Lower lobe of right lung (tissue), 2 donors: ENCODE measurements around the gene MTG2. TPM values are rescaled to one million over a fixed set of nuclear protein-coding genes. Genes with fewer than 3 reads are reported as not detected.

Source experiments
- ATAC-seq, 2 donors: fragments of 200-7000 bp; cut with Tn5 transposase; one replicate each; pipeline ENCODE4 v1.9.1; 2020 to 2022; ENCODE audit warnings: mild to moderate bottlenecking in 2 of 2, moderate library complexity in 2 of 2
- DNase-seq: peaks from one replicate; pipeline ENCODE4 v3.0.0-alpha.2; 2020
- H3K27ac ChIP-seq: fragments of 200-600 bp; one replicate; pipeline ENCODE4 v1.8.0; 2022
- H3K27me3 ChIP-seq: fragments of 200-600 bp; one replicate; pipeline ENCODE4 v1.8.0; 2022; ENCODE audit warnings: low read depth
- H3K36me3 ChIP-seq: fragments of 200-600 bp; one replicate; pipeline ENCODE4 v1.8.0; 2022; ENCODE audit warnings: mild to moderate bottlenecking
- H3K4me1 ChIP-seq: fragments of 200-600 bp; one replicate; pipeline ENCODE4 v1.8.0; 2022
- H3K4me3 ChIP-seq: fragments of 200-600 bp; one replicate; pipeline ENCODE4 v1.8.0; 2022; ENCODE audit warnings: mild to moderate bottlenecking
- H3K9me3 ChIP-seq: fragments of 200-600 bp; one replicate; pipeline ENCODE4 v1.8.0; 2022
- intact Hi-C: fragments of 100-400 bp; cut with DNase I; formaldehyde crosslinking; loops from one replicate; pipeline ENCODE4 v1.11.0; 2022
- total RNA-seq: library from RNA; stranded (reverse); fragmentation: NEBNext Ultra II Directional; extraction: Animal tissue kit (Norgen Biotek cat#: 25700); gene quantifications from one replicate; pipeline ENCODE4 v1.2.1, GENCODE V29; 2021
- TF ChIP-seq, protein P1 (sequence below): fragments of 200-600 bp; IDR thresholded peaks from one replicate; pipeline ENCODE4 v1.8.0; 2022; ENCODE audit warnings: antibody characterized with exemption, mild to moderate bottlenecking
- donor health status: DM: no; HTN: yes; CAD: no; lungs with severe emphysema.

MTG2 gene
- total RNA-seq, 1 donor from 2014 or later: 27.1 TPM

- DNase-seq (no peak), ATAC-seq (no peak)
- TF ChIP-seq, protein P1, sequence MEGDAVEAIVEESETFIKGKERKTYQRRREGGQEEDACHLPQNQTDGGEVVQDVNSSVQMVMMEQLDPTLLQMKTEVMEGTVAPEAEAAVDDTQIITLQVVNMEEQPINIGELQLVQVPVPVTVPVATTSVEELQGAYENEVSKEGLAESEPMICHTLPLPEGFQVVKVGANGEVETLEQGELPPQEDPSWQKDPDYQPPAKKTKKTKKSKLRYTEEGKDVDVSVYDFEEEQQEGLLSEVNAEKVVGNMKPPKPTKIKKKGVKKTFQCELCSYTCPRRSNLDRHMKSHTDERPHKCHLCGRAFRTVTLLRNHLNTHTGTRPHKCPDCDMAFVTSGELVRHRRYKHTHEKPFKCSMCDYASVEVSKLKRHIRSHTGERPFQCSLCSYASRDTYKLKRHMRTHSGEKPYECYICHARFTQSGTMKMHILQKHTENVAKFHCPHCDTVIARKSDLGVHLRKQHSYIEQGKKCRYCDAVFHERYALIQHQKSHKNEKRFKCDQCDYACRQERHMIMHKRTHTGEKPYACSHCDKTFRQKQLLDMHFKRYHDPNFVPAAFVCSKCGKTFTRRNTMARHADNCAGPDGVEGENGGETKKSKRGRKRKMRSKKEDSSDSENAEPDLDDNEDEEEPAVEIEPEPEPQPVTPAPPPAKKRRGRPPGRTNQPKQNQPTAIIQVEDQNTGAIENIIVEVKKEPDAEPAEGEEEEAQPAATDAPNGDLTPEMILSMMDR: no peak
- H3K27ac ChIP-seq: no peak overlapping the region
- H3K27me3 ChIP-seq: no peaks in the 10 kb centered on the region
- H3K4me3 ChIP-seq: no peak overlapping the region
- H3K9me3 ChIP-seq: no peaks in the 10 kb centered on the region
- peaks cover 42% of the 10 kb centered on the region for H3K36me3 ChIP-seq
- intact Hi-C loops: no loop called here
- H3K4me1 ChIP-seq: peaks cover 10% of the 10 kb centered on the region
These were observed 24.3 kb upstream of the MTG2 start for GRCh38 chr20:62158541-62158940.

GRCh38 chr20:62159052-62159451 lies 23.8 kb upstream of the MTG2 start:
- intact Hi-C loops: no loop called here
- DNase-seq (no peak), ATAC-seq (no peak)
- Histone ChIP-seq H3K4me1 (peaks cover 10% of the 10 kb centered on the region), H3K9me3 (no peaks in the 10 kb centered on the region), H3K27me3 (no peaks in the 10 kb centered on the region), H3K27ac (no peak overlapping the region), H3K36me3 (peaks cover 47% of the 10 kb centered on the region), H3K4me3 (no peak overlapping the region)
- TF ChIP-seq, protein P1: no peak

- no peaks in the 10 kb centered on the region for H3K27me3 ChIP-seq
- no peak overlapping the region for H3K4me3 ChIP-seq
- no peak for DNase-seq
- no peak for ATAC-seq
- intact Hi-C loops: no loop called here
- peaks cover 10% of the 10 kb centered on the region for H3K4me1 ChIP-seq
- no peaks in the 10 kb centered on the region for H3K9me3 ChIP-seq
- TF ChIP-seq, protein P1: no peak
- H3K27ac ChIP-seq: no peak overlapping the region
- peaks cover 55% of the 10 kb centered on the region for H3K36me3 ChIP-seq
These were observed 23.0 kb upstream of the MTG2 start for GRCh38 chr20:62159839-62160238.

DNA sequence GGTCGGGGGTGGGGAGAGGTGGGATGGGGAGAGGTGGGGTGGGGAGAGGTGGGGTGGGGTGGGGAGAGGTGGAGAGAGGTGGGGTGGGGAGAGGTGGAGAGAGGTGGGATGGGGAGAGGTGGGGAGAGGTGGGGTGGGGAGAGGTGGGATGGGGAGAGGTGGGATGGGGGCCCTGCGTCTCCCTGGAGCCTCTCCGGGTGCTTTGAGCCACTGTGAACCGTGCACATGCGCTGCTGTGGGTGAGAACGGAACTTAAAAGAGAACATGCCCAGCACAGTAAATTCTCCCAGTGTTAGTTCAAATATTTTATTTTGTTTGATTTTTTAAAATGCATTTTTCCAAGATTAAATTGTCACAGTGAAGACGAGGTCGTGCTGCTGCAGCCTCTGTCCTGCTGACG lies 22.6 kb upstream of the MTG2 start:
- H3K9me3 ChIP-seq: no peaks in the 10 kb centered on the region
- no peak overlapping the region for H3K27ac ChIP-seq
- H3K4me1 ChIP-seq: peaks cover 10% of the 10 kb centered on the region
- H3K36me3 ChIP-seq: peaks cover 59% of the 10 kb centered on the region
- no peak overlapping the region for H3K4me3 ChIP-seq
- TF ChIP-seq, protein P1: no peak
- no peaks in the 10 kb centered on the region for H3K27me3 ChIP-seq
- ATAC-seq (no peak), DNase-seq (no peak)
- intact Hi-C loops: no loop called here

DNA sequence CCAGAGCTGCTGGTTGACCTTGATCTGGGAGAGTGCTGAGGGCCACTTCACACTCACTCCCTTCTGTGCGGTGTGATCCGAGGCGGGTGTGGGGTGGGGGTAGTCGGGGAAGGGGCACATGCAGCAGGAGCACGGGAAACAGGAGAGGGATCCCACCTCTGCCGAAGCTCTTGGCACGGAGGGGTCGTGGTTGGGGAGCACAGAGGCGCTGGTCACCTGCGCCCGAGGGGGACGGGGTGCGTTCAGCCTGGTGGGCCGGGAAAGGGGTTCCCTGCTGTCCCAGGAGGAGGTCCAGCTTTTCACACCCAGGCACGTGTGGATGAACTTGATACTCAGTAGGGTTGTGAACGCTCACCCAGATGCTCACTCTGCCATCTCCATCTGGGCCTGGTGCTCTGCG lies 22.0 kb upstream of the MTG2 start:
- Histone ChIP-seq H3K36me3 (peaks cover 65% of the 10 kb centered on the region), H3K9me3 (no peaks in the 10 kb centered on the region), H3K27me3 (no peaks in the 10 kb centered on the region), H3K4me3 (no peak overlapping the region), H3K4me1 (peaks cover 10% of the 10 kb centered on the region), H3K27ac (no peak overlapping the region)
- ATAC-seq (no peak), DNase-seq (no peak)
- intact Hi-C loops: no loop called here
- TF ChIP-seq, protein P1: no peak

DNA sequence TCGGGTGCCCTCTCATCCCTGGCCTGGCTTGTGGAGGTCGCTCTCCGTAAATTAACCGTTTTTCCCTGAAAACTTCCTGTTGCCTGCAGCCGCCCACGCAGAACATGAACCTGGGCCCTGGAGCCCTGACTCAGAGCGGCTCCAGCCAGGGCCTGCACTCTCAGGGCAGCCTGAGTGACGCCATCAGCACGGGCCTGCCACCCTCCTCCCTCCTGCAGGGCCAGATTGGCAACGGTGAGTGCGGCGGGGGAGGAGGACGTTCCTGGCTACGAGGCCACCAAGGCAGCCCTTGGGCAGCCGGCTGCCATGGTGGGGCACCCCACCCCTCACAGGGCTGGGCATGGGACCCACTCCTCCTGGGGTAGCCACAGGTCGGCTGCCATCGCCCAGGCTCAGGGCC lies 21.5 kb upstream of the MTG2 start:
- DNase-seq (no peak), ATAC-seq (no peak)
- no peaks in the 10 kb centered on the region for H3K27me3 ChIP-seq
- TF ChIP-seq, protein P1: no peak
- intact Hi-C loops: no loop called here
- peaks cover 70% of the 10 kb centered on the region for H3K36me3 ChIP-seq
- peaks cover 9% of the 10 kb centered on the region for H3K4me1 ChIP-seq
- H3K4me3 ChIP-seq: no peak overlapping the region
- no peaks in the 10 kb centered on the region for H3K9me3 ChIP-seq
- H3K27ac ChIP-seq: no peak overlapping the region
